Raji (cell line): Measurements from ENCODE around the gene NTN5.
A peak's percentile ranks its signal among the peaks of the same experiment; 100 is the strongest.

ENCODE experiments used
- POLR2A ChIP-seq: IDR thresholded peaks from 2 replicates; pipeline ENCODE4 v1.6.1; 2011; ENCODE audit warnings: low read depth, low read length, control low read depth; ENCODE audit not compliant: insufficient read depth

The NTN5 gene

DNA sequence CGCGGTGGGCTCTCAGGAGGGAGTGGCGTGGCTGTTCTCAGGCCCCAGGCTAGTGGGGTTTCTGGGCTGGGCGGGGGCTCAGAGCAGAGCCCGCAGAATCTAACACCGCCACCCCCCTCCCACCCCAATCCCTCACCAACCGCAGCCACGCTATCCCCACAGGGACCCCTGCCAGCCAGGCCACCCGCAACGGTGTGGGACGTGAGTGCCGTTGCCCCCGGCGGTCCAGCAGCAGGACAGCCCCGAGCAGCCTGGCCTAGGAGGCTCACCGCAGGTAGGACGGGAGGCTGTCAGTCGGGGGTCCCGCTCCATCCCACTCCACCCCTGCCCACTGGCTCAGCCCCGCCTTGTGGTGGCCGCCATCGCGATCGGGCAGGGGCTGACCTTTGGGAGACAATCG lies at the start of gene NTN5:
NTN5 (minus strand) TSS at position 24 of the 400 bp plus-strand sequence. CDS start 2,031 bp downstream, outside the sequence.
- TF ChIP-seq POLR2A: no peak

DNA sequence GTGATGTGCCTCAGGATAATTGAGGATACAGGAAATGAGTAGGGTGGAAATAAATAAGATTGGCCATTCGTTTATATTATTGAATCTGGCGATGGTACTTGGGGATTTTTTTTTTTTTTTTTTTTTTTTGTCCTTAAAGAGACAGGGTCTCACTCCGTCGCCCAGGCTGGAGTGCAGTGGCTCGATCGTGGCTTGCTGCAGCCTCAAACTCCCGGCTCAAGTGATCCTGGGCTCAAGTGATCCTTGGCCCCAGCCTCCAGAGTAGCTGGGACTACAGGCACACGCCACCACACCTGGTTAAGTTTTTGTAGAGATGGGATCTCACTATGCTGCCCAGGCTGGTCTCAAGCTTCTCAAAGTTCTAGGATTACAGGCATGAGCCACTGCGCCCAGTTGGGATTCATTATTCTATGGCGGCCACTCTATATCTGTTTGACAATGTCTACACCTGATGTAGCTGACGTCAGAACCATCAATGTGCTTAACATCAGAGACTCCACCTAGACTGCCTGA lies 49.4 kb upstream of the NTN5 start:
- TF ChIP-seq POLR2A: no peak

- TF ChIP-seq POLR2A: peak; percentile 78
Measured at GRCh38 chr19:48720613-48721296, 47.9 kb upstream of the NTN5 start.

- no peak for TF ChIP-seq POLR2A
Measured at GRCh38 chr19:48720251-48720612, 47.4 kb upstream of the NTN5 start.

GRCh38 chr19:48719263-48720171 lies 46.7 kb upstream of the NTN5 start, which contains the start of gene MAMSTR:
MAMSTR (minus strand) TSS chr19:48719725; CDS start chr19:48719031, 694 bp downstream.
- TF ChIP-seq POLR2A: no peak

GRCh38 chr19:48718711-48719231 lies 46.0 kb upstream of the NTN5 start:
- no peak for TF ChIP-seq POLR2A

DNA sequence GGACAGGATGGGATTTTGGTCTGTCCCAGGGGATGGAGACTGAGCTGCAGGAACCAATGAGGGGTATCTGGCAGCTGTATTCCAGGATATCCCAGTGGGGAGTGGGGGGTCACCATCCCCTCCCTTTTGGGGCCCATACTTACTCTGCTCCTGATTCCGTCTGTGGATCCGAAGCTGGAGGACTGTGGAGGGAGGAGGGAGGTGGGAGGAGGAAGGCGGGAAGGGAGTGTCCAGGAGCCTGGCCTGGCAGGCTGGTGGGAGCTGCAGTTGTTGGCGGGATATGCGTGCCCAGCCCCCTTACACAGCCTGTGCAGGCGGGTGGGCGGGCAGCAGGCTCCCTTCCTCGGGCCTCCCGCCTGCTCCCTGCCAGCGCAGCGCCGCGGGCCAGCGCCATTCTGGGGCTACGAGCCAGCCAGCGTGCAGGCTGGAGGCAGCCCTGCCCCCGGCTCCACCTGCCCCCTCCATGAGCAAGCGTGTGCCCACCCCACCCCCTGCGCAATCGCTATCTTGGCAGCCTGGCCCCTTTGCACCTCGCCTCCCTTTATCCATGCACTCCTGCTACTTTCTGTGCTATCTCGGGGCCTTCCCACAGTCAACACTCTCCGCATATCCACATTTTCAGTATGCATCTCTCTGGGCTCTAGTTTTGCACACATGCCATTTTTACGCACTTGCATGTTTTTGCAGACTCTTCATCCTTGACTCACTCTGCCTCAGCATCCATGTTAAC lies 43.9 kb upstream of the NTN5 start:
- TF ChIP-seq POLR2A: no peak

DNA sequence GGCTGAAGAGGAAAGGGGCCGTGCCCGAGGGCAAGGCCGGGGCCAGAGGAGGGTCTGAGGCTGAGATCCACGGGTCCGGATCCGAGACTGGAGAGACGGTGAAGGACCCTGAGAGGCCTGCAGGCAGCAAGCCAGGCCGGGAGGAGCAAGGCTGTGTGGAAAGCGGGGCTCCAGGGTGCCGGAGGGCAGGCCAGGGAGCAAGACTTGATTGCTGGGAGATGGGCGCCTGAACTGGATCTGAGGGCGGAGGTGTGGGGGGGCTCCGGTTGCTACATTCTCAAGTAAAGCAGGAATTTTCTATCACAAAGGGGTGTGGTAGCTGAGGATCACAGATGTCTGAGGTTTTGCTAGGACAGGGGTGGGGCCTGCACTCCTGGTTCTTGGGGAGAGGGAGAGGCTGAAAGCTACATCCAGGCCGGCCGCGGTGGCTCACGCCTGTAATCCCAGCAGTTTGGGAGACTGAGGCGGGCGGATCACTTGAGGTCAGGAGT lies 42.9 kb upstream of the NTN5 start:
- no peak for TF ChIP-seq POLR2A

- TF ChIP-seq POLR2A: no peak
Measured at GRCh38 chr19:48714759-48715675, 42.2 kb upstream of the NTN5 start.

- TF ChIP-seq POLR2A: peak; percentile 91
Measured at GRCh38 chr19:48713864-48714755, 41.3 kb upstream of the NTN5 start.

DNA sequence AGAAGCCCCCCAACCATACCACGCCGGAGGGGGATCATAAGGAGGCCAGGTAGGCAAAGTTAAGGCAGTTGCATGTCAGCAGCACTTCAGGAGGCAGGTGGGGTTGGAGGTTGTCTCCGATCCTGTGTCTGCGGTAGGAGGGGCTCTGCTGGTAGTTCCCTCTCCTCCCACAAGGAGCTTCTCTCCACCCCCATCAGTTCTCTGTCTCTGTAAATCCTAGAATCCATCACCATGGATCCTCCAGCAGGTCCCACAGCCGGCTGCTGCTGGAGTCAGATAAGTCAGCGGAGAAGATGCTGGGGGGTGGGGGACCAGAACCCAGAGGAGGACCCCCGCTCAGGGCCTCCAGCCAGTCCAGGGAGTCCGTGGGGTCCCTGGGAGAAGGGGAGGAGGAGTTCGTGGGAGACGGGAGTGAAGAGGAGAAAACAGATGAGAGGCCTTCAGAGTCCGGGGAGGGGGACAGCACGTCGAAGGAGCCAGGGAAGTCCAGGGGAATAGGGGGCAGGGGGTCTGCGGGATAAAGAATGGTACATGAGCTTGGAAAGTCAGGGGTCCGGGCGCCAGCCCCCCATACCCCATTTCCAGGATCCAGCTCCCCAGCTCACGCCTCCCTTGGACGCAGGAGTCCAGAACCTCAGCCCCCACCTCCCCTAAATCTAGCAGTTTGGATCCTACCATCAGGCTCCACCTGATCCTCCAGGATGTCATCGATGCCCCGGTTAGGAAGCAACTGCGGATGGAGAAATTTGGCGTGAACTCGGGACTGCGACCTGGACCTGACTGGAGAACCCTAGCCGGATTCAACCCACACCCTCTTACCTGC lies 40.4 kb upstream of the NTN5 start:
- no peak for TF ChIP-seq POLR2A

- TF ChIP-seq POLR2A: no peak
Measured at GRCh38 chr19:48711106-48711662, 38.4 kb upstream of the NTN5 start.
